ENCODE results near the gene ATL3.
"Not testable (repeated sequence)": the region's sequence is repeated elsewhere in the genome, so short reads cannot be mapped to it uniquely, and the experiment has no call there.

ATL3 gene

GRCh38 chr11:63621071-63621470 lies 50.1 kb downstream of the ATL3 start:
- DNase-seq (ENCODE audit: low spot score): peak; percentile 55

- DNase-seq (ENCODE audit: low spot score): no peak
Measured at GRCh38 chr11:63619967-63620366, 51.2 kb downstream of the ATL3 start.

- DNase-seq (ENCODE audit: low spot score): not testable (repeated sequence)
Measured at GRCh38 chr11:63617686-63618085, 53.5 kb downstream of the ATL3 start.

GRCh38 chr11:63616953-63617352 lies 54.2 kb downstream of the ATL3 start:
- no peak for DNase-seq (ENCODE audit: low spot score)

GRCh38 chr11:63614136-63614671 lies 57.0 kb downstream of the ATL3 start, which contains the start of gene PLAAT3:
PLAAT3 (minus strand) TSS chr11:63614433; CDS start chr11:63614014, 419 bp downstream.
- DNase-seq (ENCODE audit: low spot score): peak; percentile 99

- peak; percentile 96 for DNase-seq (ENCODE audit: low spot score)
Measured at GRCh38 chr11:63613517-63614135, 57.5 kb downstream of the ATL3 start.

- DNase-seq (ENCODE audit: low spot score): no peak
Measured at GRCh38 chr11:63612181-63612580, 59.0 kb downstream of the ATL3 start.

GRCh38 chr11:63611395-63611747 lies 59.8 kb downstream of the ATL3 start:
- DNase-seq (ENCODE audit: low spot score): no peak

- DNase-seq (ENCODE audit: low spot score): peak; percentile 60
Measured at GRCh38 chr11:63610604-63611394, 60.4 kb downstream of the ATL3 start.

GRCh38 chr11:63609971-63610580 lies 61.1 kb downstream of the ATL3 start:
- no peak for DNase-seq (ENCODE audit: low spot score)

GRCh38 chr11:63609536-63609935 lies 61.6 kb downstream of the ATL3 start:
- peak; percentile 80 for DNase-seq (ENCODE audit: low spot score)

GRCh38 chr11:63608353-63609345 lies 62.5 kb downstream of the ATL3 start:
- no peak for DNase-seq (ENCODE audit: low spot score)

- peak; percentile 88 for DNase-seq (ENCODE audit: low spot score)
Measured at GRCh38 chr11:63603180-63603518, 68.0 kb downstream of the ATL3 start.

GRCh38 chr11:63602290-63603179 lies 68.6 kb downstream of the ATL3 start:
- DNase-seq (ENCODE audit: low spot score): not testable (repeated sequence)

- DNase-seq (ENCODE audit: low spot score): peak; percentile 84
Measured at GRCh38 chr11:63599211-63600122, 71.7 kb downstream of the ATL3 start.

GRCh38 chr11:63598556-63598955 lies 72.6 kb downstream of the ATL3 start:
- no peak for DNase-seq (ENCODE audit: low spot score)

- no peak for DNase-seq (ENCODE audit: low spot score)
Measured at GRCh38 chr11:63595296-63595695, 75.9 kb downstream of the ATL3 start.

GRCh38 chr11:63592975-63593395 lies 78.2 kb downstream of the ATL3 start:
- peak; percentile 83 for DNase-seq (ENCODE audit: low spot score)

GRCh38 chr11:63590024-63590788 lies 81.0 kb downstream of the ATL3 start:
- no peak for DNase-seq (ENCODE audit: low spot score)

Measured in HuH-7 (cell line).